ENCODE data around the gene TMEM229A.
"Not testable (repeated sequence)": the region's sequence is repeated elsewhere in the genome, so short reads cannot be mapped to it uniquely, and the experiment has no call there.

Gene TMEM229A

GRCh38 chr7:124032369-124033094 lies at the start of gene TMEM229A:
TMEM229A (minus strand) TSS chr7:124033067; CDS start chr7:124033003, 64 bp downstream.
- peak in 1 of 2 donors; percentile 32 for ATAC-seq

- ATAC-seq, result not testable (repeated sequence)
Observed at GRCh38 chr7:124082234-124082633, 49.4 kb upstream of the TMEM229A start.

GRCh38 chr7:124077546-124077945 lies 44.7 kb upstream of the TMEM229A start:
- ATAC-seq, result no peak

GRCh38 chr7:124076841-124077240 lies 44.0 kb upstream of the TMEM229A start:
- no peak for ATAC-seq

GRCh38 chr7:124074007-124074406 lies 41.1 kb upstream of the TMEM229A start:
- ATAC-seq, result no peak

GRCh38 chr7:124073310-124073645 lies 40.4 kb upstream of the TMEM229A start:
- ATAC-seq, result no peak

- no peak for ATAC-seq
Observed at GRCh38 chr7:124072603-124073309, 39.9 kb upstream of the TMEM229A start.

- no peak for ATAC-seq
Observed at GRCh38 chr7:124071843-124072242, 39.0 kb upstream of the TMEM229A start.

- no peak for ATAC-seq
Observed at GRCh38 chr7:124062171-124062570, 29.3 kb upstream of the TMEM229A start.

GRCh38 chr7:124060528-124060927 lies 27.7 kb upstream of the TMEM229A start:
- no peak for ATAC-seq

GRCh38 chr7:124059375-124059774 lies 26.5 kb upstream of the TMEM229A start:
- no peak for ATAC-seq

- ATAC-seq, result no peak
Observed at GRCh38 chr7:124058515-124058914, 25.6 kb upstream of the TMEM229A start.

GRCh38 chr7:124057872-124058271 lies 25.0 kb upstream of the TMEM229A start:
- no peak for ATAC-seq

GRCh38 chr7:124056234-124056633 lies 23.4 kb upstream of the TMEM229A start:
- ATAC-seq, result no peak

GRCh38 chr7:124051681-124052377 lies 19.0 kb upstream of the TMEM229A start:
- no peak for ATAC-seq

- no peak for ATAC-seq
Observed at GRCh38 chr7:124042826-124043225, 10.0 kb upstream of the TMEM229A start.

GRCh38 chr7:124041439-124041838 lies 8.6 kb upstream of the TMEM229A start:
- ATAC-seq, result no peak

GRCh38 chr7:124037902-124038301 lies 5.0 kb upstream of the TMEM229A start:
- ATAC-seq, result not testable (repeated sequence)

- no peak for ATAC-seq
Observed at GRCh38 chr7:124035706-124036105, 2.8 kb upstream of the TMEM229A start.

- no peak for ATAC-seq
Observed at GRCh38 chr7:124034754-124035100, 1.9 kb upstream of the TMEM229A start.

- no peak for ATAC-seq
Observed at GRCh38 chr7:124033807-124034753, 1.2 kb upstream of the TMEM229A start.

- no peak for ATAC-seq
Observed at GRCh38 chr7:124033095-124033806, 384 bp upstream of the TMEM229A start.

All from activated CD4-positive, CD25-positive, alpha-beta regulatory T cell treated with anti-CD3 and anti-CD28 coated beads, Interleukin-2, amount 50 U/mL, for 24 hours (primary cell).